Suprapubic skin (tissue), 4 donors: ENCODE results near the gene ZYG11A. TPM values are rescaled to one million over a fixed set of nuclear protein-coding genes. Genes with fewer than 3 reads are reported as not detected.

ENCODE experiments used
- DNase-seq, 2 donors: peaks; one replicate each; pipeline ENCODE4 v3.0.0-alpha.2; 2019; ENCODE audit warnings: low spot score in 2 of 2
- H3K27ac ChIP-seq: fragments of 200-600 bp; sonication (generic); one replicate; pipeline ENCODE4 v1.5.1; 2019
- H3K27me3 ChIP-seq: fragments of 200-600 bp; sonication (generic); one replicate; pipeline ENCODE4 v1.5.1; 2019
- H3K36me3 ChIP-seq: fragments of 200-600 bp; sonication (generic); one replicate; pipeline ENCODE4 v1.5.1; 2019
- H3K4me1 ChIP-seq: fragments of 200-600 bp; sonication (generic); one replicate; pipeline ENCODE4 v1.5.1; 2019
- H3K4me3 ChIP-seq: fragments of 200-600 bp; sonication (generic); one replicate; pipeline ENCODE4 v1.5.1; 2019; ENCODE audit warnings: mild to moderate bottlenecking
- H3K9me3 ChIP-seq: fragments of 200-600 bp; sonication (generic); one replicate; pipeline ENCODE4 v1.5.1; 2019
- EP300 ChIP-seq: sonication (generic); formaldehyde crosslinking; IDR thresholded peaks from one replicate; pipeline ENCODE4 v1.6.1; 2017; ENCODE audit warnings: antibody characterized with exemption
- POLR2A ChIP-seq, 2 donors: fragments of 450-650 bp; IDR thresholded peaks; one replicate each; pipeline ENCODE4 v1.6.1; 2017; ENCODE audit warnings: antibody characterized with exemption in 2 of 2, mild to moderate bottlenecking in 2 of 2, moderate library complexity in 2 of 2
- POLR2AphosphoS5 ChIP-seq, 3 donors: sonication (generic); formaldehyde crosslinking; IDR thresholded peaks; one replicate each; pipeline ENCODE4 v1.6.1; 2017; ENCODE audit warnings: antibody characterized with exemption in 3 of 3
- WGBS: methylation state at CpG from one replicate; pipeline ENCODE4 v1.1.5; 2018; 5-methylcytosine and 5-hydroxymethylcytosine counted together
- total RNA-seq, 4 donors: library from RNA; depleted of rRNA; stranded (reverse); fragments of >200 nt; gene quantifications; one replicate each; pipeline ENCODE4 v1.1.0, GENCODE V29; 2016
- TF ChIP-seq, protein P1 (sequence below), 2 donors: fragments of 200-600 bp in 1 of 2; fragments of 450-650 bp in 1 of 2; sonication (generic) in 1 of 2; IDR thresholded peaks; one replicate each; pipeline ENCODE4 v1.5.1; 2016 to 2019; ENCODE audit warnings: antibody characterized with exemption in 2 of 2, mild to moderate bottlenecking in 1 of 2, moderate library complexity in 1 of 2

Gene ZYG11A
- total RNA-seq, 4 donors from 2014 or later, result 0.26 TPM; not detected in 3

DNA sequence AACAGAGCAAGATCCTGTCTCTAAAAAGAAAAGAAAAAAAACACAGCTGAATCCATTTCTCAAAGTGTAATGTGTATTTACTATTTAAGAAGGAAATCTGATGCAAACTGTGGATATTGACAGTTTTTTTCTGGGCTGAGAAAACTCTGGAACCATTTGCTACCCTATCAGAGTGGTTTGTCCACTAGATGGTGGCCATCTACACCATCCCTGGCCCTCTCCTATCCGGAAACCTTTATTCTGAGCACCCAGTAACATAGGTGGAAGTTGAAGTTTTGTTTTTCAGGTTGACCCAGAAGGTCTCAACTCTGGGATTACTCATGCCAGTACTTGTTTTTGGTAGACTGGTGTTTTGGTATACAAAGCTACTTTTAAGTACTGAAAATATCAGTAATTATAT is 58.8 kb downstream of the ZYG11A start:
- Histone ChIP-seq H3K36me3 (peaks cover 23% of the 10 kb centered on the region), H3K4me1 (no peaks in the 10 kb centered on the region), H3K27me3 (no peaks in the 10 kb centered on the region), H3K4me3 (no peak overlapping the region), H3K9me3 (no peaks in the 10 kb centered on the region), H3K27ac (no peak overlapping the region)
- TF ChIP-seq POLR2A (IDR thresholded peaks at IDR 0.05) (no peak), POLR2AphosphoS5 (IDR thresholded peaks at IDR 0.05) (no peak), EP300 (no peak)
- TF ChIP-seq, protein P1, sequence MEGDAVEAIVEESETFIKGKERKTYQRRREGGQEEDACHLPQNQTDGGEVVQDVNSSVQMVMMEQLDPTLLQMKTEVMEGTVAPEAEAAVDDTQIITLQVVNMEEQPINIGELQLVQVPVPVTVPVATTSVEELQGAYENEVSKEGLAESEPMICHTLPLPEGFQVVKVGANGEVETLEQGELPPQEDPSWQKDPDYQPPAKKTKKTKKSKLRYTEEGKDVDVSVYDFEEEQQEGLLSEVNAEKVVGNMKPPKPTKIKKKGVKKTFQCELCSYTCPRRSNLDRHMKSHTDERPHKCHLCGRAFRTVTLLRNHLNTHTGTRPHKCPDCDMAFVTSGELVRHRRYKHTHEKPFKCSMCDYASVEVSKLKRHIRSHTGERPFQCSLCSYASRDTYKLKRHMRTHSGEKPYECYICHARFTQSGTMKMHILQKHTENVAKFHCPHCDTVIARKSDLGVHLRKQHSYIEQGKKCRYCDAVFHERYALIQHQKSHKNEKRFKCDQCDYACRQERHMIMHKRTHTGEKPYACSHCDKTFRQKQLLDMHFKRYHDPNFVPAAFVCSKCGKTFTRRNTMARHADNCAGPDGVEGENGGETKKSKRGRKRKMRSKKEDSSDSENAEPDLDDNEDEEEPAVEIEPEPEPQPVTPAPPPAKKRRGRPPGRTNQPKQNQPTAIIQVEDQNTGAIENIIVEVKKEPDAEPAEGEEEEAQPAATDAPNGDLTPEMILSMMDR (IDR thresholded peaks at IDR 0.05), result no peak
- no peak for DNase-seq
- 86% methylated on average over 1 of the region's 1 CpG for WGBS

DNA sequence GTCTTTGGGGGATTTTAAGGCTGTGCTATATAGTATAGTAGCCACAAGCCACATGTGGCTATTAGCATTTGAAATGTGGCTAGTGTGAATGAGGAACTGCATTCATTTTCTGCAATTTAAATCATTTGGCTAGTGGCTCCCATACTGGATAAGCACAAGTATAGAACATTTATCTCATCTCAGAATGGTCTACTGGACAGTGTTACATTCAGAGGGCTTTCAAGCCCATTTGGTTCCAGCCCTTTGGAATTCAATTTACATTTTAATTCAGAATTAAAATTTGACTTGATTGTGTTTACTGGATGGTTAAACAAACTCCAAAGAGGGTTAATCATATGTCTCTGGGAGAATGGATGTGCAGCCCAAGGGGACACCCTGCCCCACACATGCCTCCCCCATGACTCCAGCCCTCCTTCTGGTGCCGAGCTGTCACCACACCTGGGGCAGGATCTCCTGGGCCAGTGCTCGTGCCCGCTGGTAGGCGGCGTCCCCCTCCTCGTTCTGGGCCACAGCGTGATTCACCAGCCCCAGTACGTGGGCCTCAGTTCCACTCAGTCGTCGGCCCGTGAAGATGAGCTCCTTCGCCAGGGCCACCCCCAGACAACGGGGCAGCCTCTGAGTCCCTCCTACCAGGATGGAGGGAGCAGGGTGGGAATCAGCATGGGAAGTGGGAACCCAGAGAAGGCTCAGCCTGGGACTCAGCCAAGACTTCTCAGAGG is 61.8 kb downstream of the ZYG11A start:
- Histone ChIP-seq H3K4me1 (no peaks in the 10 kb centered on the region), H3K4me3 (no peak overlapping the region), H3K9me3 (no peaks in the 10 kb centered on the region), H3K36me3 (peaks cover 13% of the 10 kb centered on the region), H3K27ac (no peak overlapping the region), H3K27me3 (no peaks in the 10 kb centered on the region)
- WGBS, result 95% methylated on average over 9 of the region's 13 CpGs
- TF ChIP-seq EP300 (no peak), POLR2A (IDR thresholded peaks at IDR 0.05) (no peak), POLR2AphosphoS5 (IDR thresholded peaks at IDR 0.05) (no peak)
- TF ChIP-seq, protein P1 (IDR thresholded peaks at IDR 0.05), result no peak
- no peak for DNase-seq

DNA sequence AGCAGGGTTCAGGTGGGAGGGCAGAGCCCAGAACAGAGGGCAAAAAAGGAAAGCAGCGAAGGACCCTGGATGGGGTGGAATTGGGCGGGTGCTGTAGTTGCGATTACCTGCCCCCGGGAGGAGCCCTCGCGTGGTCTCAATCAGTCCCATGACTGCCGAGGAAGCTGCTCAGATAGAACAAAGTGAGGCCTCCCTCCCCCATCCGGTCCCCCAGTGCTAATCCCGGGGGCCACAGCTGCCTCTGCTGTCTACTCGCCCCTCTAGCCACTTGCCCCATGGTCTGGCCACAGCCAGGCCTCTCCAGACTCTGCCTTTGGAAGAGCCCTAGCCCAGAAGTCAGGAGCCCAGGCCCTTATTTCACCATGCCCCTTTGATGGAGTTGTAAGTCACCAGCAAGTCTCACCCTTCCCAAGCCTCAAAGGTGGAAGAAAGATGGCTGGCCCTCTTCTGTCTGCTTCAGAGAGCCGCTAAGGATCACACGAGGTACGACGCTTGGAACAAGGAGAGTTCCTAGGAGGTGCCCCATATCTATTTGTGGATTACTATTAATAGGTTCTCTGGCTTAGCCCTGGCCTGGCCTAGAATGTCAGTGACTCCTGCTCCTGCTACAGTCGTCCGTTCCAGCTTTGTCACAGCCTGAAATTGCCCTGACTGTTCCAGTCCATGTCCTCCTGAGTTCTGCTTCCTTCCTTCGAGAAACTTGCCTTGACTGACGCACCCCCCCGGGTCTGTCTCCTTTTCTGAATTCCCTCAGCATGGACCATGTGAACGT is 62.6 kb downstream of the ZYG11A start:
- H3K27ac ChIP-seq, result no peak overlapping the region
- H3K4me3 ChIP-seq, result no peak overlapping the region
- no peaks in the 10 kb centered on the region for H3K9me3 ChIP-seq
- WGBS, result 86% methylated on average over 19 of the region's 20 CpGs
- no peaks in the 10 kb centered on the region for H3K4me1 ChIP-seq
- no peak for DNase-seq
- no peaks in the 10 kb centered on the region for H3K27me3 ChIP-seq
- peaks cover 13% of the 10 kb centered on the region for H3K36me3 ChIP-seq
- TF ChIP-seq POLR2AphosphoS5 (IDR thresholded peaks at IDR 0.05), result no peak
- no peak for TF ChIP-seq POLR2A (IDR thresholded peaks at IDR 0.05)
- TF ChIP-seq, protein P1 (IDR thresholded peaks at IDR 0.05), result no peak
- TF ChIP-seq EP300, result no peak

DNA sequence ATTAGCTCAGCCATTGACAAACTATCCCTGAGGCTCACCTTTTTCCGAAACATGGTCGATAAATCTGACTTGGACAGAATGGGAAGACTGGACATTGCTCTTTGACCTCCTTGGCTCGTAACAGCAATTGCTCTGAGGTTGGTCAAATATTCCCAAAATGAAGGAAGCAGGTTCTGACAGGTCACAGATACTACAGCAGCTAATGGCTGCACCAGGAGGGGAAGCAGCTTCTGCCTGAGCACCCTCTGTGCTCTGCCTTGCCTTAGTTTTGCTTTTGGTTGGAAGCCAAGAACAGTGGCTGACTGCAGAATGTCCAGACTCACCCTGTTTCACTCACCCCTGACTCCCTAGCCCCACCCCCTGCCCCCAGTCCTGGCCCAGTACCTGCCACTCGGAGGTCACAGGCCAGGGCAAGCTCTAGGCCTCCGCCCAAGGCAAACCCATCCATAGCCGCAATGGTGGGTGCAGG is 63.6 kb downstream of the ZYG11A start:
- no peak for DNase-seq
- H3K9me3 ChIP-seq, result no peaks in the 10 kb centered on the region
- H3K27ac ChIP-seq, result no peak overlapping the region
- 88% methylated on average over 5 of the region's 6 CpGs for WGBS
- no peaks in the 10 kb centered on the region for H3K4me1 ChIP-seq
- H3K36me3 ChIP-seq, result peaks cover 10% of the 10 kb centered on the region
- TF ChIP-seq, protein P1 (IDR thresholded peaks at IDR 0.05), result no peak
- no peak for TF ChIP-seq POLR2AphosphoS5 (IDR thresholded peaks at IDR 0.05)
- TF ChIP-seq POLR2A (IDR thresholded peaks at IDR 0.05), result no peak
- no peak for TF ChIP-seq EP300
- no peaks in the 10 kb centered on the region for H3K27me3 ChIP-seq
- H3K4me3 ChIP-seq, result no peak overlapping the region
